ENCODE results near the gene CTSZ.

- TF ChIP-seq CTCF (IDR thresholded peaks at IDR 0.05) (no peak), ZFX (IDR thresholded peaks at IDR 0.05; ENCODE audit: borderline replicate concordance) (no peak)
These were observed 3.1 kb downstream of the CTSZ start for GRCh38 chr20:59003836-59004492.
